ENCODE results near the gene EMC10.
"Not testable (repeated sequence)": the region's sequence is repeated elsewhere in the genome, so short reads cannot be mapped to it uniquely, and the experiment has no call there.

The EMC10 gene

DNA sequence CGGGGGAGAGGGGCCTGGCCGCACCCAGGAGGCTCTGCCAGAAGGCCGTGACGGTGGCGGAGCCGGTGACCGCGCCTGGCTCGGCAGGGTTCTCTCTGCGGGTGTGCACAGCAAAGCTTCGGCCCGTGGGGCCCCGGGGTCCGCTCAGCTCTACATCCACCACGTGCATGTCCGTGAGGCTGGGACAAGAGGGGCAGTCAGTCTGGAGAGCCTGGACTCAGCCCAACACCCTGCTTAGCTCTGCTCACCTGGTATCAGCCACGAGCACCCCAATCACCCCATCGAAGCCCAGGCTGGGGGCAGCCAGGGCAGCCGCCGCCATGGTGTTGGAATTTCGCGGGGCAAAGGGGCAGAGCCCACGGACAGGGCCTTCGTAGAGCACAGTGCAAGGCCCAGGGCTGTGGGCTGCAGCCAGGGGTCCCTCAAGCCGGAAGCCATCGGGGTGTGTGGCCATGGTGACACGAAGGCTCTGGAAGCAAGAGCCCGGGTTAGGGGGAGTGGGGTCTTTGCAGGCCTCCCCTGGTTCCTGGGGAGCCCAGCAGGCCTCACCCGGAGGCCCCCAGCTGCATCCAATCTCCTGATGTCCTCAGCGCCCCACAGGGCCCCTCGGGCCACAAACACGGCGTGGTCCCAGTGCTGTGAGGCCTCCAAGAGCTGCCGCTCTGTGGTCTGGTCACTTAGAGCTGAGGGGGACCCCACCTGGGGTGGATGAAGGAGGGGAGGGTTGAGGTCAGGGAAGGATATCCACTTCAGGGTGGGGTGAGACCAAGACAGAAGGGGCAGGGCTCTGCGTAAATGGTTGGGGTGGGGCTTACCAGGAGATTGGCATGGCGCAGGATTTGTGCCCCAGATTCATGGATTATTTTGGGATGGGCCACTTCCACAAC, 36.0 kb downstream of the EMC10 start:
- in situ Hi-C loops (cut with MboI; ENCODE audit: low sequenced_read_pairs) = no loop called here

DNA sequence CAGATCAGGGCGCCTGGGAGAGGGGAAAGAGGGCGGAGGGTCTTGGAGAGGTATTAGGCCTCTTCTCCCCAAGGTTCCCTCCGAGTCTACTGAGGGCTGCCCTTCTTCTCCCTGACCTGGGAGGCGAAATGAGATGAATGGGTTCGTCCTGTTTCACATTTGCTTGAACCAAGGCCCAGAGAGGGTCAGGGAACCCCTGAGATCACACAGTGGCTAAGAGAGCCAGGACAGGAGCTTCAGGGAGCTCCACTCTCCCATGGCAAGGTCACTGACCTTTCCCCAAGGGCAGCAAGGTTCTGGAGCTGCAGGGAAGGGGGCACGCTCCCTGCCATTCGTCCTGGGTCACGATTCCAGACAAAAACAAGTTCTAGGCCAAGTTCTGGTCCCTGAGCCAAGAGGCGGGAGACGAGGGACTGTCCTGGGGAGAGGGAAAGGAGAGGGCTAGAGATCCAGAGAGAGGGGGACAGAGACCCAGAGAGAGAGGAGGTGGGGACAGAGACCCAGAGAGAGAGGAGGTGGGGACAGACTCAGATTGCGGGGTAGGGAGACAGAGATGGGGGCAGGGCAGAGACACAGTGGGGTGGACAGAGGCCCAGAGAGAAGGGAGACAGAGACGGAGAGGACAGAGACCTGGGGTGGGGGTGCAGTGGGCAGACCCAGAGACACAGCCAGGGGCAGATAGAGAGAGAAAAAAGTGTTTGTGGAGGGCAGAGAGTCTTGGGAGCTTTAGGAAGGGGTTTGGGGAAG, 36.9 kb downstream of the EMC10 start:
- in situ Hi-C loops (cut with MboI; ENCODE audit: low sequenced_read_pairs) = no loop called here

- in situ Hi-C loops (cut with MboI; ENCODE audit: low sequenced_read_pairs) = no loop called here
Measured at GRCh38 chr19:50513746-50514345, 37.5 kb downstream of the EMC10 start, which contains the start of gene ASPDH. TSS of gene ASPDH (minus strand) at chr19:50513913. CDS start at chr19:50513823, 90 bp downstream.

DNA sequence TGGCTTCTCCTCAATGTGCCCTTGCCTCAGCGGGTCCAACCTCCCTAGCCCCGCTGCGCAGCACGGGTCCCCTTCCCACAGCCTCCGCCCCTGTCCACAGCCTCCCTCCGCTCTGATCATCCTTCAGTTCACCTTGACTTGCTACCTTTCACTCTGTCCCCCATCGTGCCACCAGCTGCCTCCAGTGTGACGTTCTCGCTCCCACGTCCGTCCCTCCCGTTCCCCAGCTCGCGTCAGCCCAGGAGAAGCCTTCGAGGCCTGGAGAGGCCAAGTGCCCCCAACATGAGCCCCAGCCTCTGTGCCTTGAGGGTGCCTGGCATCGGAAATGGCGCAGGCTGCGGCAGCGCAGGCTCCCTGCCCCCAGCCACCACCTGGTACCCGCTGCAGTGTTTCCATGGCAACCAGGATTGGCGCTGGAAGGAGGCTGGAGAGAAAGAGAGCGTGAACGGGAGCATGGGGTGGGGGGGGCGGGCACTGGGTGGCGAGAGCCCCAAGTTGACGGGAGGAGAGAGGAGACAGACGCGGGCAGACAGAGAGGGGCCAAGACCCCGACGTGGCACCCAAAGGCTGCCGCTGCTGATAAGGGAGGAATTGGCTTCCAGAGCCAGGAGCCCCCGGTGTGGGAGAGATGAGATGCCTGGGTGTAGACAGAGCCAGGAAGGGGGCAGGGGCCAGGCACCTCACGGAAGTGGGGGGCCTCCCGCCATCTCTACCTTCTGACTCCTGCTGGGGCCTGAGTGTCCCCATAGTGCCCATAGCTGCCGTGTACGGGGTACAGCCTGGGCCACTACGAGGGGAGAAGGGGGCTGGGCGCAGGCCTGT, 38.2 kb downstream of the EMC10 start:
- in situ Hi-C loops (cut with MboI; ENCODE audit: low sequenced_read_pairs) = no loop called here

DNA sequence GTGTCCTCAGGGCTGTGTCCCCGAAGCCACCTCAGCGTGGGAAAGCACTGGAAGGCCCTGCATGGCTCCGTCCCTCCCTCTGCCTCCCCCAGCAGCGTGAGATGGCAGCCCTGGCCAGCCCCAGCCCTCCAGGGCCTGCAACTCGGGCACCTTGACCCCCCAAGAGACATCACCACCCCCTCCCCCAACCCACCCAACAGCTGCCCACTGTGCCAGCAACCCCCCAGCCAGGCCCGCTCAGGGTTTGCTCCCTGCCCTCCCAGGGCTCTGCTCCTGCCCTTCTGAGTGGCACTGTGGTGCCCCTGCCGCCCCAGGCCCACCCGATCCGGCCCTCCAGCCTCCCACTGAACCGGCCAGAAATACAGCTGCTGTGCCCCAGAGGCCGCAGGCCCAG, 38.9 kb downstream of the EMC10 start:
- in situ Hi-C loops (cut with MboI; ENCODE audit: low sequenced_read_pairs) = no loop called here

DNA sequence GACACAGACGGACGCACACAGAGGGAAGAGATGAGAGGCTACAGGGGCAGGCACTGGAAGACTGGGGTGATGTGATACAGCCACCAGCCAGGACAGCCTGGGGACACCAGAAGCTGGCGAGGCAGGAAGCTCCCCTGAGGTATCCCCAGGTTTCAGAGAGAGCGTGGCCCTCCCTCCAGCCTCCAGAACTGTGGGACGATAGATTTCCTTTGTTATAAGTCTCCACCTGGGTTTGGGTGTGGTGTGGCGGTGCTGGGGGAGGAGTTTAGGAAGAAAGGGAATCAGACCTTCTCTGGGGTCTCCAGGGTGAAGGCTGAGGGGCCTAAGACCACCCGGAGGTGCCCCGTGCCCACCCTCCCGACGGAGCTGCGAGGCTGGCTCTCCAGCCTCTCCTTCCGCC, 40.1 kb downstream of the EMC10 start:
- in situ Hi-C loops (cut with MboI; ENCODE audit: low sequenced_read_pairs) = no loop called here

DNA sequence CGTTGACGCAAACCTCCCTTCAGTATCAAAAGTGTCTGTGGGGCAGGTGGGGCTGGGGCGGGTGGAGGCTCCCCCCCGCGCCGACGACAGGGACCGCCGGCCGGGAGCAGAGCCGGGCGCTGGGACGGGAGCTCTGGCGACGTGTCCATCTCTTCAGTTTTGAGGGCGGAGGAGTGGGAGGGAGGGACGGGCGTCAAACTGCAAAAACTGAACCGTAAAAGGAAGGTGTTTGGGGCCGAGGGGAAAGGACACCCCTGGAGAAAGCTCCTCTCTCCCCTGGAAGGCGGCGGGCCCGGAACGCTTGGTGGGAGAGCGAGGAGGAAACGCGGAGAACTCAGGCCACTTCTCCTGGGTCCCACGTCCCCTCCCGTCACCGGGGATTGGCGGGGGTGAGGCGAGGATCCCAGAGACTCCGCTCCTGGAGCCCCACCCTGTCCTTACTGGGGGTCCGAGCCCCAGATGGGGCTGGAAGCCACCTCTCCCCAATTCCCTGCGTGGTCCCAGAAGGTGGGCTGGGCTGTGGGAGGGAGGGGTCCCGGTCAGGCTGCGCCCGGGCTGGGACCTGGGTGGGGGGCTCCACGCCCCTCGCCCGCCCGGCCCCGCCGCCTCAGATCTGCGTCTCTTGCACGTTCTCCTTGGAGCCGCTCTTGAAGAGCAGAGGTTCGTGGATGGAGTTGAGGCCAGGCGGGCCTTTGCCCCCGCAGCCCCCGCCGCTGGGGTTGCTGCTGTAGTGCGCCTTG, 40.8 kb downstream of the EMC10 start:
- in situ Hi-C loops (cut with MboI; ENCODE audit: low sequenced_read_pairs) = no loop called here

- in situ Hi-C loops (cut with MboI; ENCODE audit: low sequenced_read_pairs) = no loop called here
Measured at GRCh38 chr19:50517704-50518075, 41.4 kb downstream of the EMC10 start.

- in situ Hi-C loops (cut with MboI; ENCODE audit: low sequenced_read_pairs) = no loop called here
Measured at GRCh38 chr19:50518091-50519005, 42.0 kb downstream of the EMC10 start.

GRCh38 chr19:50519006-50519575, 42.8 kb downstream of the EMC10 start:
- in situ Hi-C loops (cut with MboI; ENCODE audit: low sequenced_read_pairs) = no loop called here

DNA sequence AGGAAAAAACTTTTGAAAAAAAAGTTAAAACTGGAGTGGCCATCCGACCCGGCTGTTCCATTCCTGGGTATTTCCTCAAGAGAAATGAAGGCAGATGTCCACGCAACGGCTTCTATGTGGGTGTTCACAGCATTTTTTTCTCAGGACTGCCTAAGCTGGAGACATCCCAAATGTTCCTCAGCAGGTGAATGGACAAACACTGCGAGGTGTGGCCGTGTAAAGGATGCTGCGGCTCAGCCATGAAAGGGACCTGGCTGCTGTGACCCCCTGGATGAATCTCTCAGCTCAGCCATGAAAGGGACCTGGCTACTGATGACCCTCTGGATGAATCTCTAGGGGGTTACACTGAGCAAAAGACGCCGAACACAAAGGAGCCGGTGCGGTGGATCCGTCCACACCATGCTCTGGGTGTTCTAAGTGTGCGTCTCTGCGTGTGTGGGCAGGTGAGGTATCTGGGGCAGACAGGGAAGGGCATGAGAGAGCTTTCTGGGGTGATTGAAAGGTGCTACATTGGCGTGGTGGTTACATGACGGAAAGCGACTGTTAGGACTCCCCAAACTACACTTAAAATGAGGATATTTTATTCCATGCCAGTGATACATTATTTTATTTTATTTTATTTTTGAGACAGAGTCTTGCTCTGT, 44.6 kb downstream of the EMC10 start:
- in situ Hi-C loops (cut with MboI; ENCODE audit: low sequenced_read_pairs) = no loop called here

DNA sequence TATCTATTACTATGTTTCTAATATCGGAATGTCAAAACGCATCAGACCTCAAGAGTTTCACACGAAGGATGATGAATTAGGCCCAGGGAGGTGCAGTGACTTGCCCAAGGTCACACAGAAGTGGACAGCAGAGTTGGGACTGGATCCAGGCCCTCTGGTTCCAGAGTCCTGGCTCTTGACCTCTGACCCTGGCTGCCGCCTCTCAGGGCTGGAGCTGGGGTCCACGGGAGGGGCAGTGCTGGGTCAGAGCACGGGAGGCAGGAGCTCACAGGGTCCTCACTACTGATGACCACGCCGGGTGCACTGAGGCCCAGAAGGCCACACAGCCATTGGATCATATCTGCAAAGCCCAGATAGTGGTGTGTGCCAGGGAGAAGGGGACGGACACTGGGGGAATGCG, 46.6 kb downstream of the EMC10 start:
- in situ Hi-C loops (cut with MboI; ENCODE audit: low sequenced_read_pairs) = no loop called here

GRCh38 chr19:50528052-50528451, 51.7 kb downstream of the EMC10 start:
- in situ Hi-C loops (cut with MboI; ENCODE audit: low sequenced_read_pairs) = not testable (repeated sequence)

DNA sequence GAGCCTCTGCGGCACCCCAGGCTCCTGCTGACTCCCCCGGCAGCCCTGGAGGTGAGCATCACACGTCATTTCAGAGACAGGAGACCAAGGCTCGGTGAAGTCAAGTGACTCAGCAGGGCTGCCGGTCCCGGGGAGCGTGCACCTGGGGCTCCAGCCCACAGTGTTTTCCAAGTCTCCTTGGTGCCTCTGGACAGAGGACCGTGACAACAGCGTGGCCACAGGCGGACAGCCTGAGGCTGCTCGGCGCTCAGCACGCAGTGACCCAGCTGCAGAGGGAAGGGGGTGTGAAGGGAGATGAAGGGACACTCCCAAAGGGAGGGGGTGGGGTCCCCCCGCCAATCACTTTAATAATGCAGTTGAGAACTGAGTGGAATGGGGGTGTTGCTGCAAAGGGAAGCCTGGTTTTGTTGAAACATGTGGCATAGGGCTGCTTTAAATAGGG, 54.9 kb downstream of the EMC10 start:
- in situ Hi-C loops (cut with MboI; ENCODE audit: low sequenced_read_pairs) = loop anchor here (10.0 kb wide), 1 partner anchor 254 kb away; no protein-coding TSS in a partner anchor

GRCh38 chr19:50532952-50533351, 56.6 kb downstream of the EMC10 start:
- in situ Hi-C loops (cut with MboI; ENCODE audit: low sequenced_read_pairs) = loop anchor here (10.0 kb wide), 1 partner anchor 252 kb away; no protein-coding TSS in a partner anchor

GRCh38 chr19:50534478-50534877, 58.2 kb downstream of the EMC10 start:
- in situ Hi-C loops (cut with MboI; ENCODE audit: low sequenced_read_pairs) = loop anchor here (10.0 kb wide), 1 partner anchor 250 kb away; no protein-coding TSS in a partner anchor

- in situ Hi-C loops (cut with MboI; ENCODE audit: low sequenced_read_pairs) = loop anchor here (10.0 kb wide), 1 partner anchor 249 kb away; no protein-coding TSS in a partner anchor
Measured at GRCh38 chr19:50535672-50536187, 59.4 kb downstream of the EMC10 start.
